ENCODE data around the gene CCNH. TPM values are rescaled to one million over a fixed set of nuclear protein-coding genes. Genes with fewer than 3 reads are reported as not detected.

CCNH gene
- total RNA-seq, 4 donors from 2014 or later: 191 to 370 (median 240) TPM

DNA sequence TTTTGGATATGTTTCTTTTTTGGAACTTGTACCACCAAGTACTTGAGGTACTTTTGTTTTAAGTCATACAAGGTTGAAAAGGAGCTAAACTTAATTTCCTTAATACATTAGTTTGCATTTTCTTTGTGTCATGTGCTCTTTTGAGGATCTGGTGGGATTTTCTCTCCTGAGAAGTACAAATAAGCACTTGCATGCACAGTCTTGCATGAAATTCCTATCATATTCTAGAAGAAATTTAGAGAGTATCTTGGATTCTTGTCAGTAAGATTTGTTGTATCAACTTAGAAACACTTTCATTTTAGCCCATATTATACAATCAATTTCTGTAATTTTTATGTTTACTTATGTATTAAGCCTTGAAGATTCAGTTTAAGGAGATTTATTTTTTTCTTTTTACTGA, 64.9 kb downstream of the CCNH start:
- TF ChIP-seq, protein P1, sequence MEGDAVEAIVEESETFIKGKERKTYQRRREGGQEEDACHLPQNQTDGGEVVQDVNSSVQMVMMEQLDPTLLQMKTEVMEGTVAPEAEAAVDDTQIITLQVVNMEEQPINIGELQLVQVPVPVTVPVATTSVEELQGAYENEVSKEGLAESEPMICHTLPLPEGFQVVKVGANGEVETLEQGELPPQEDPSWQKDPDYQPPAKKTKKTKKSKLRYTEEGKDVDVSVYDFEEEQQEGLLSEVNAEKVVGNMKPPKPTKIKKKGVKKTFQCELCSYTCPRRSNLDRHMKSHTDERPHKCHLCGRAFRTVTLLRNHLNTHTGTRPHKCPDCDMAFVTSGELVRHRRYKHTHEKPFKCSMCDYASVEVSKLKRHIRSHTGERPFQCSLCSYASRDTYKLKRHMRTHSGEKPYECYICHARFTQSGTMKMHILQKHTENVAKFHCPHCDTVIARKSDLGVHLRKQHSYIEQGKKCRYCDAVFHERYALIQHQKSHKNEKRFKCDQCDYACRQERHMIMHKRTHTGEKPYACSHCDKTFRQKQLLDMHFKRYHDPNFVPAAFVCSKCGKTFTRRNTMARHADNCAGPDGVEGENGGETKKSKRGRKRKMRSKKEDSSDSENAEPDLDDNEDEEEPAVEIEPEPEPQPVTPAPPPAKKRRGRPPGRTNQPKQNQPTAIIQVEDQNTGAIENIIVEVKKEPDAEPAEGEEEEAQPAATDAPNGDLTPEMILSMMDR (IDR thresholded peaks at IDR 0.05): no peak
- ATAC-seq (ENCODE audit: low FRiP score): no peak
- no peak for DNase-seq (ENCODE audit: low spot score)

GRCh38 chr5:87347272-87347671, 65.5 kb downstream of the CCNH start:
- no peak for DNase-seq (ENCODE audit: low spot score)
- ATAC-seq (ENCODE audit: low FRiP score): no peak
- TF ChIP-seq, protein P1 (IDR thresholded peaks at IDR 0.05): no peak

Small RNAs within 50 kb of the gene (small RNA-seq; reads per million reads assigned to genes)
- not detected for gene RNU6-727P

Other genes with a start within 250 kb of the CCNH start
- gene RASA1, start 145.0 kb downstream of the CCNH start, total RNA-seq: 10 to 100 TPM; 22.8 to 37.7 (median 30.3) TPM

Measured in omental fat pad (tissue), 4 donors.